Gastrocnemius medialis (tissue), 4 donors: ENCODE data around the gene FGF21. TPM values are rescaled to one million over a fixed set of nuclear protein-coding genes. Genes with fewer than 3 reads are reported as not detected.

Source experiments
- ATAC-seq, 2 donors: fragments of 150-250 bp; one replicate each; pipeline ENCODE4 v1.9.1; 2016
- DNase-seq, 2 donors: peaks; one replicate each; pipeline ENCODE4 v3.0.0-alpha.2; 2019
- H3K27ac ChIP-seq, 4 donors: fragments of 200-600 bp; sonication (generic); 1 replicate in 1 of 4; 2 replicates in 3 of 4; pipeline ENCODE4 v1.5.1; 2016 to 2018; ENCODE audit warnings: mild to moderate bottlenecking in 2 of 4, moderate library complexity in 1 of 4
- H3K27me3 ChIP-seq, 3 donors: fragments of 200-600 bp; sonication (generic) in 2 of 3; 1 replicate in 1 of 3; 2 replicates in 2 of 3; pipeline versions ENCODE4 v1.5.1 to v1.6.0; 2016 to 2019; ENCODE audit warnings: mild to moderate bottlenecking in 1 of 3, moderate library complexity in 1 of 3
- H3K36me3 ChIP-seq, 2 donors: fragments of 200-600 bp; sonication (generic) in 1 of 2; one replicate each; pipeline ENCODE4 v1.5.1; 2017 to 2018
- H3K4me1 ChIP-seq, 2 donors: fragments of 200-600 bp; sonication (generic) in 1 of 2; one replicate each; pipeline ENCODE4 v1.5.1; 2016 to 2017; ENCODE audit warnings: mild to moderate bottlenecking in 2 of 2
- H3K4me3 ChIP-seq, 4 donors: fragments of 200-600 bp; sonication (generic) in 3 of 4; 1 replicate in 1 of 4; 2 replicates in 3 of 4; pipeline ENCODE4 v1.5.1; 2016 to 2019; ENCODE audit warnings: mild to moderate bottlenecking in 2 of 4
- H3K9me3 ChIP-seq, 3 donors: fragments of 200-600 bp; sonication (generic) in 2 of 3; 1 replicate in 1 of 3; 2 replicates in 2 of 3; pipeline ENCODE4 v1.5.1; 2016 to 2019
- CTCF ChIP-seq, 5 experiments: fragments of 450-650 bp in 3 of 5; fragments of 200-600 bp in 2 of 5; sonication (generic) in 2 of 5; IDR thresholded peaks in 4 of 5; conservative IDR thresholded peaks in 1 of 5; 1 replicate in 4 of 5; 2 replicates in 1 of 5; pipeline ENCODE4 v1.5.1; 2016 to 2019; ENCODE audit warnings: antibody characterized with exemption in 5 of 5, mild to moderate bottlenecking in 3 of 5, moderate library complexity in 3 of 5
- POLR2A ChIP-seq, 2 donors: fragments of 450-650 bp; IDR thresholded peaks; one replicate each; pipeline ENCODE4 v1.6.1; 2017; ENCODE audit warnings: antibody characterized with exemption in 2 of 2, mild to moderate bottlenecking in 2 of 2, moderate library complexity in 2 of 2
- in situ Hi-C, 4 donors: fragments of 200-750 bp; cut with MboI; loops; one replicate each; pipeline versions ENCODE4 v1.15.0 to v1.8.0; 2017; ENCODE audit warnings: low sequenced_read_pairs in 4 of 4
- intact Hi-C: fragments of 100-400 bp; cut with DNase I; formaldehyde crosslinking; loops from one replicate; pipeline ENCODE4 v1.15.1; 2023; ENCODE audit warnings: low total_unique reads
- total RNA-seq, 4 donors: library from RNA; depleted of rRNA; stranded (reverse); fragments of >200 nt; gene quantifications; one replicate each; pipeline versions ENCODE4 v1.1.0 to v1.2.3, GENCODE V29; 2016

Gene FGF21
- total RNA-seq, 4 donors from 2014 or later = not detected

- TF ChIP-seq POLR2A (IDR thresholded peaks at IDR 0.05) = no peak
- Histone ChIP-seq H3K36me3 (no peaks in the 10 kb centered on the region), H3K4me1 (no peaks in the 10 kb centered on the region), H3K9me3 (no peaks in the 10 kb centered on the region), H3K27me3 (no peaks in the 10 kb centered on the region), H3K4me3 (no peak overlapping the region), H3K27ac (no peak overlapping the region)
- in situ Hi-C loops = no loop called here
- intact Hi-C loops = loop anchor here (2.0 kb wide), 1 partner anchor 22 kb away; no protein-coding TSS in a partner anchor
- ATAC-seq (no peak), DNase-seq (no peak)
These were observed 47.3 kb downstream of the FGF21 start for GRCh38 chr19:48802623-48803022.

- no peaks in the 10 kb centered on the region for H3K9me3 ChIP-seq
- in situ Hi-C loops (no loop called here), intact Hi-C loops (no loop called here)
- H3K27me3 ChIP-seq = no peaks in the 10 kb centered on the region
- H3K36me3 ChIP-seq = no peaks in the 10 kb centered on the region
- no peak for DNase-seq
- TF ChIP-seq CTCF (IDR thresholded peaks at IDR 0.05 in 4 of 5, conservative IDR thresholded peaks at IDR 0.05 in 1 of 5) (no peak), POLR2A (IDR thresholded peaks at IDR 0.05) (no peak)
- H3K4me1 ChIP-seq = peaks cover under 1 to 5% of the 10 kb centered on the region in 2 donors
- H3K27ac ChIP-seq = no peak overlapping the region
- no peak overlapping the region for H3K4me3 ChIP-seq
- ATAC-seq = no peak
These were observed 49.2 kb downstream of the FGF21 start for GRCh38 chr19:48804496-48804895.

- intact Hi-C loops = no loop called here
- no peak for DNase-seq
- TF ChIP-seq POLR2A (IDR thresholded peaks at IDR 0.05) (no peak), CTCF (IDR thresholded peaks at IDR 0.05 in 4 of 5, conservative IDR thresholded peaks at IDR 0.05 in 1 of 5) (no peak)
- Histone ChIP-seq H3K4me3 (no peak overlapping the region), H3K9me3 (no peaks in the 10 kb centered on the region), H3K27ac (no peak overlapping the region), H3K4me1 (peaks cover 6 to 11% of the 10 kb centered on the region in 2 donors), H3K27me3 (no peaks in the 10 kb centered on the region), H3K36me3 (no peaks in the 10 kb centered on the region)
- no peak for ATAC-seq
- in situ Hi-C loops = no loop called here
These were observed 50.1 kb downstream of the FGF21 start for GRCh38 chr19:48805452-48805851.

- ATAC-seq = no peak
- Histone ChIP-seq H3K4me3 (no peak overlapping the region), H3K9me3 (no peaks in the 10 kb centered on the region), H3K27me3 (no peaks in the 10 kb centered on the region), H3K36me3 (no peaks in the 10 kb centered on the region), H3K4me1 (peaks cover 6 to 11% of the 10 kb centered on the region in 2 donors), H3K27ac (peak overlapping the region in 1 of 4 donors; percentile 93)
- in situ Hi-C loops = no loop called here
- intact Hi-C loops = no loop called here
- DNase-seq = peak in 1 of 2 donors; percentile 52
- TF ChIP-seq CTCF (IDR thresholded peaks at IDR 0.05 in 4 of 5, conservative IDR thresholded peaks at IDR 0.05 in 1 of 5) = no peak
- no peak for TF ChIP-seq POLR2A (IDR thresholded peaks at IDR 0.05)
These were observed 51.1 kb downstream of the FGF21 start for GRCh38 chr19:48806518-48806817.

GRCh38 chr19:48806818-48807589 lies 51.7 kb downstream of the FGF21 start:
- Histone ChIP-seq H3K4me1 (peaks cover 6 to 11% of the 10 kb centered on the region in 2 donors), H3K9me3 (no peaks in the 10 kb centered on the region), H3K27ac (peak overlapping the region; percentile 27 to 95 (median 64)), H3K27me3 (no peaks in the 10 kb centered on the region), H3K4me3 (peak overlapping the region in 1 of 4 donors; percentile 5), H3K36me3 (no peaks in the 10 kb centered on the region)
- ATAC-seq = peak; percentile 26 to 47
- intact Hi-C loops = no loop called here
- peak in 1 of 2 donors; percentile 31 for DNase-seq
- in situ Hi-C loops = no loop called here
- no peak for TF ChIP-seq CTCF (IDR thresholded peaks at IDR 0.05 in 4 of 5, conservative IDR thresholded peaks at IDR 0.05 in 1 of 5)
- TF ChIP-seq POLR2A (IDR thresholded peaks at IDR 0.05) = no peak
